WTC11 (cell line): ENCODE data around the gene NCAPH2.

Source experiments
- CREB1 ChIP-seq: sonication (generic); formaldehyde crosslinking; IDR thresholded peaks from 2 replicates; pipeline ENCODE4 v1.8.0; 2023; ENCODE audit warnings: mild to moderate bottlenecking, missing genetic modification reagents
- FOXJ3 ChIP-seq: sonication (generic); formaldehyde crosslinking; IDR thresholded peaks from 2 replicates; pipeline ENCODE4 v1.9.0; 2021; ENCODE audit warnings: missing genetic modification reagents, mild to moderate bottlenecking, borderline replicate concordance
- NFE2L1 ChIP-seq: sonication (generic); formaldehyde crosslinking; IDR thresholded peaks from 2 replicates; pipeline ENCODE4 v1.8.1; 2023; ENCODE audit warnings: missing genetic modification reagents
- TF ChIP-seq, protein P1 (sequence below): sonication (generic); formaldehyde crosslinking; conservative IDR thresholded peaks from 2 replicates; pipeline ENCODE4 v1.8.1; 2023; ENCODE audit warnings: mild to moderate bottlenecking, low read depth, missing genetic modification reagents, moderate library complexity
- TF ChIP-seq, protein P2 (sequence below): fragments of 200-600 bp; IDR thresholded peaks from 2 replicates; pipeline ENCODE4 v1.8.0; 2022; ENCODE audit warnings: antibody characterized with exemption

DNA sequence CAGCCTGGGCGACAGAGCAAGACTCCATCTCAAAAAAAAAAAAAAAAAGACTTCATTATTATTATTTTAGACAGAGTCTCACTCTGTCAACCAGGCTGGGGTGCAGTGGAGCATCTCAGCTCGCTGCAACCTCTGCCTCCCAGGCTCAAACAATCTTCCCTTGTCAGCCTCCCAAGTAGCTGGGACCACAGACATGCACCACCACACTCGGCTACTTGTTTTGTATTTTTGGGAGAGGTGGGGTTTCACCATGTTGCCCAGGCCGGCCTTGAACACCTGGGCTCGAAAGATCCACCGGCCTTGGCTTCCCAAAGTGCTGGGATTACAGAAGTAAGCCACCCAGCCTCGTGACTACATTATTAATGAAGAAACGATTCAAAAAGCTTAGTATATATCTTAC lies 27.1 kb downstream of the NCAPH2 start:
- TF ChIP-seq, protein P1, sequence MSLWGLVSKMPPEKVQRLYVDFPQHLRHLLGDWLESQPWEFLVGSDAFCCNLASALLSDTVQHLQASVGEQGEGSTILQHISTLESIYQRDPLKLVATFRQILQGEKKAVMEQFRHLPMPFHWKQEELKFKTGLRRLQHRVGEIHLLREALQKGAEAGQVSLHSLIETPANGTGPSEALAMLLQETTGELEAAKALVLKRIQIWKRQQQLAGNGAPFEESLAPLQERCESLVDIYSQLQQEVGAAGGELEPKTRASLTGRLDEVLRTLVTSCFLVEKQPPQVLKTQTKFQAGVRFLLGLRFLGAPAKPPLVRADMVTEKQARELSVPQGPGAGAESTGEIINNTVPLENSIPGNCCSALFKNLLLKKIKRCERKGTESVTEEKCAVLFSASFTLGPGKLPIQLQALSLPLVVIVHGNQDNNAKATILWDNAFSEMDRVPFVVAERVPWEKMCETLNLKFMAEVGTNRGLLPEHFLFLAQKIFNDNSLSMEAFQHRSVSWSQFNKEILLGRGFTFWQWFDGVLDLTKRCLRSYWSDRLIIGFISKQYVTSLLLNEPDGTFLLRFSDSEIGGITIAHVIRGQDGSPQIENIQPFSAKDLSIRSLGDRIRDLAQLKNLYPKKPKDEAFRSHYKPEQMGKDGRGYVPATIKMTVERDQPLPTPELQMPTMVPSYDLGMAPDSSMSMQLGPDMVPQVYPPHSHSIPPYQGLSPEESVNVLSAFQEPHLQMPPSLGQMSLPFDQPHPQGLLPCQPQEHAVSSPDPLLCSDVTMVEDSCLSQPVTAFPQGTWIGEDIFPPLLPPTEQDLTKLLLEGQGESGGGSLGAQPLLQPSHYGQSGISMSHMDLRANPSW = no peak
- TF ChIP-seq, protein P2, sequence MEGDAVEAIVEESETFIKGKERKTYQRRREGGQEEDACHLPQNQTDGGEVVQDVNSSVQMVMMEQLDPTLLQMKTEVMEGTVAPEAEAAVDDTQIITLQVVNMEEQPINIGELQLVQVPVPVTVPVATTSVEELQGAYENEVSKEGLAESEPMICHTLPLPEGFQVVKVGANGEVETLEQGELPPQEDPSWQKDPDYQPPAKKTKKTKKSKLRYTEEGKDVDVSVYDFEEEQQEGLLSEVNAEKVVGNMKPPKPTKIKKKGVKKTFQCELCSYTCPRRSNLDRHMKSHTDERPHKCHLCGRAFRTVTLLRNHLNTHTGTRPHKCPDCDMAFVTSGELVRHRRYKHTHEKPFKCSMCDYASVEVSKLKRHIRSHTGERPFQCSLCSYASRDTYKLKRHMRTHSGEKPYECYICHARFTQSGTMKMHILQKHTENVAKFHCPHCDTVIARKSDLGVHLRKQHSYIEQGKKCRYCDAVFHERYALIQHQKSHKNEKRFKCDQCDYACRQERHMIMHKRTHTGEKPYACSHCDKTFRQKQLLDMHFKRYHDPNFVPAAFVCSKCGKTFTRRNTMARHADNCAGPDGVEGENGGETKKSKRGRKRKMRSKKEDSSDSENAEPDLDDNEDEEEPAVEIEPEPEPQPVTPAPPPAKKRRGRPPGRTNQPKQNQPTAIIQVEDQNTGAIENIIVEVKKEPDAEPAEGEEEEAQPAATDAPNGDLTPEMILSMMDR = no peak
- TF ChIP-seq FOXJ3 (CRISPR knock-in tag) = no peak
- TF ChIP-seq CREB1 (CRISPR knock-in tag) = no peak
- no peak for TF ChIP-seq NFE2L1
